H1 (cell line): ENCODE measurements around the gene MYLK4. TPM values are rescaled to one million over a fixed set of nuclear protein-coding genes. Genes with fewer than 3 reads are reported as not detected.

Experiments
- CTCF ChIA-PET: fragments of 300-600 bp; sonication (Branson Sonifier 250); formaldehyde crosslinking; loops from one replicate; lab custom pipeline; 2021; ENCODE audit not compliant: partially characterized antibody; lab: Charles Lee
- POLR2A ChIA-PET: fragments of 300-600 bp; sonication (Branson Sonifier 250); formaldehyde crosslinking; loops from one replicate; lab custom pipeline; 2021; ENCODE audit warnings: inconsistent platforms; ENCODE audit not compliant: partially characterized antibody; lab: Charles Lee
- DNase-seq, 2 experiments: peaks; one replicate each; pipeline versions ENCODE4 v3.0.0 to v3.0.0-alpha.2; 2010 to 2022; ENCODE audit warnings: low spot score in 2 of 2, low read depth in 1 of 2, mixed read lengths in 1 of 2
- FAIRE-seq: peaks from 2 replicates; lab custom pipeline; 2011; peaks lifted over from hg19 to GRCh38; lab: Jason Lieb, UNC
- H2AFZ ChIP-seq: 2 replicates; pipeline ENCODE4 v1.8.1; 2012; ENCODE audit warnings: low read length, inconsistent platforms
- H2AK5ac ChIP-seq: 2 replicates; pipeline ENCODE4 v1.6.1; 2013; ENCODE audit warnings: low read depth, low read length
- H2BK120ac ChIP-seq: replicated peaks from 2 replicates; pipeline ENCODE3; 2013; ENCODE audit warnings: low read depth, low read length, inconsistent platforms
- H2BK12ac ChIP-seq: 2 replicates; pipeline ENCODE4 v1.6.1; 2013; ENCODE audit warnings: low read depth, low read length
- H2BK15ac ChIP-seq: 2 replicates; pipeline ENCODE4 v1.6.1; 2013; ENCODE audit warnings: low read length
- H2BK20ac ChIP-seq: 2 replicates; pipeline ENCODE4 v1.6.1; 2013; ENCODE audit warnings: low read length
- H2BK5ac ChIP-seq: 2 replicates; pipeline ENCODE4 v1.6.1; 2013; ENCODE audit warnings: low read depth, low read length
- H3K14ac ChIP-seq: 2 replicates; pipeline ENCODE4 v1.6.1; 2013; ENCODE audit warnings: inconsistent platforms; ENCODE audit not compliant: insufficient read length
- H3K18ac ChIP-seq: 2 replicates; pipeline ENCODE4 v1.6.1; 2013; ENCODE audit warnings: low read length; ENCODE audit errors: extremely low read depth
- H3K23ac ChIP-seq: 2 replicates; pipeline ENCODE4 v1.6.1; 2013; ENCODE audit warnings: inconsistent platforms; ENCODE audit not compliant: insufficient read length
- H3K23me2 ChIP-seq: 2 replicates; pipeline ENCODE4 v1.6.1; 2013; ENCODE audit warnings: low read depth, low read length
- H3K27ac ChIP-seq: 2 replicates; pipeline ENCODE4 v1.6.1; 2011; ENCODE audit warnings: low read depth, low read length, inconsistent platforms
- H3K27me3 ChIP-seq, 4 experiments: replicated peaks in 1 of 4; 1 replicate in 1 of 4; 2 replicates in 3 of 4; pipeline versions ENCODE4 v1.6.1 to v1.8.1; 2011 to 2013; ENCODE audit warnings: low read length in 3 of 4, mild to moderate bottlenecking in 3 of 4, inconsistent platforms in 2 of 4, mixed read lengths in 2 of 4, moderate library complexity in 1 of 4; ENCODE audit not compliant: control insufficient read depth in 3 of 4, insufficient read depth in 3 of 4; ENCODE audit errors: extremely low read depth in 1 of 4
- H3K36me3 ChIP-seq, 4 experiments: 2 replicates each; pipeline versions ENCODE4 v1.6.1 to v1.8.1; 2011 to 2013; ENCODE audit warnings: mild to moderate bottlenecking in 4 of 4, low read length in 3 of 4, moderate library complexity in 2 of 4, control low read depth in 1 of 4, inconsistent platforms in 1 of 4; ENCODE audit not compliant: insufficient read depth in 4 of 4, control insufficient read depth in 2 of 4
- H3K4ac ChIP-seq: replicated peaks from 2 replicates; pipeline ENCODE3; 2013; ENCODE audit warnings: low read length, low read depth, mixed read lengths, inconsistent platforms; ENCODE audit not compliant: insufficient read length
- H3K4me1 ChIP-seq, 4 experiments: replicated peaks in 1 of 4; 1 replicate in 1 of 4; 2 replicates in 3 of 4; pipeline versions ENCODE4 v1.6.1 to v1.8.1; 2011 to 2013; ENCODE audit warnings: low read length in 3 of 4, inconsistent platforms in 2 of 4, mixed read lengths in 1 of 4; ENCODE audit not compliant: insufficient read depth in 4 of 4, control insufficient read depth in 3 of 4
- H3K4me2 ChIP-seq, 2 experiments: 2 replicates each; pipeline versions ENCODE4 v1.6.1 to v1.8.1; 2011 to 2013; ENCODE audit warnings: low read depth in 2 of 2, low read length in 2 of 2, control low read depth in 1 of 2, inconsistent platforms in 1 of 2, mild to moderate bottlenecking in 1 of 2; ENCODE audit not compliant: insufficient read depth in 1 of 2
- H3K4me3 ChIP-seq, 4 experiments: fragments of 200-600, 300-600 bp in 1 of 4; sonication (generic), shearing (Covaris generic), sonication (Bioruptor Twin) in 1 of 4; 2 replicates each; pipeline versions ENCODE4 v1.5.1 to v1.8.1; 2011 to 2016; ENCODE audit warnings: low read length in 4 of 4, low read depth in 3 of 4, control low read depth in 2 of 4, inconsistent platforms in 2 of 4, mild to moderate bottlenecking in 2 of 4, mixed read lengths in 1 of 4, moderate library complexity in 1 of 4; ENCODE audit not compliant: insufficient read depth in 2 of 4; ENCODE audit errors: extremely low read depth in 1 of 4
- H3K56ac ChIP-seq: replicated peaks from 2 replicates; pipeline ENCODE3; 2013; ENCODE audit warnings: low read depth, mild to moderate bottlenecking, mixed read lengths, low read length, inconsistent platforms; ENCODE audit not compliant: insufficient read length
- H3K79me1 ChIP-seq: 2 replicates; pipeline ENCODE4 v1.6.1; 2013; ENCODE audit warnings: low read depth, low read length, control low read depth
- H3K79me2 ChIP-seq, 2 experiments: 2 replicates each; pipeline versions ENCODE4 v1.6.1 to v1.8.1; 2012 to 2013; ENCODE audit warnings: low read length in 2 of 2, mild to moderate bottlenecking in 2 of 2, inconsistent platforms in 1 of 2; ENCODE audit not compliant: insufficient read depth in 2 of 2, control insufficient read depth in 1 of 2
- H3K9ac ChIP-seq, 4 experiments: replicated peaks in 1 of 4; 1 replicate in 1 of 4; 2 replicates in 3 of 4; pipeline versions ENCODE4 v1.6.1 to v1.8.1; 2011 to 2013; ENCODE audit warnings: low read depth in 3 of 4, low read length in 3 of 4, control low read depth in 2 of 4, mild to moderate bottlenecking in 2 of 4, moderate library complexity in 2 of 4, inconsistent platforms in 1 of 4; ENCODE audit errors: extremely low read depth in 1 of 4
- H3K9me3 ChIP-seq, 2 experiments: 2 replicates each; pipeline versions ENCODE4 v1.6.1 to v1.8.1; 2012 to 2013; ENCODE audit warnings: mild to moderate bottlenecking in 2 of 2, moderate library complexity in 2 of 2, control low read depth in 1 of 2, inconsistent platforms in 1 of 2, low read depth in 1 of 2, low read length in 1 of 2, mixed read lengths in 1 of 2; ENCODE audit not compliant: insufficient read depth in 2 of 2
- H4K20me1 ChIP-seq, 2 experiments: replicated peaks in 1 of 2; 2 replicates each; pipeline versions ENCODE3 to v1.8.1; 2011 to 2013; ENCODE audit warnings: inconsistent platforms in 2 of 2, low read length in 2 of 2, mild to moderate bottlenecking in 1 of 2; ENCODE audit not compliant: insufficient read depth in 2 of 2, control insufficient read depth in 1 of 2
- H4K5ac ChIP-seq: 2 replicates; pipeline ENCODE4 v1.6.1; 2013; ENCODE audit warnings: low read length, low read depth, mixed read lengths, inconsistent platforms; ENCODE audit not compliant: insufficient read length
- H4K8ac ChIP-seq: 2 replicates; pipeline ENCODE4 v1.8.0; 2013; ENCODE audit warnings: mild to moderate bottlenecking, moderate library complexity, low read length, inconsistent platforms; ENCODE audit not compliant: insufficient read depth; ENCODE audit errors: extremely low read depth
- H4K91ac ChIP-seq: replicated peaks from 2 replicates; pipeline ENCODE3; 2013; ENCODE audit warnings: low read length, mixed read lengths, inconsistent platforms; ENCODE audit not compliant: insufficient read length
- BCL11A ChIP-seq, 2 experiments: IDR thresholded peaks; one replicate each; pipeline ENCODE4 v1.6.1; 2011; ENCODE audit warnings: low read depth in 2 of 2, low read length in 2 of 2, mild to moderate bottlenecking in 2 of 2
- CEBPB ChIP-seq: IDR thresholded peaks from 2 replicates; pipeline ENCODE4 v1.6.1; 2012; ENCODE audit warnings: low read depth, low read length
- JUN ChIP-seq: IDR thresholded peaks from 2 replicates; pipeline ENCODE4 v1.6.1; 2011; ENCODE audit warnings: low read depth, mild to moderate bottlenecking, improper control_type of control experiment, low read length
- JUND ChIP-seq: IDR thresholded peaks from 2 replicates; pipeline ENCODE4 v1.6.1; 2011; ENCODE audit warnings: mild to moderate bottlenecking, improper control_type of control experiment, low read length
- NANOG ChIP-seq: IDR thresholded peaks from 2 replicates; pipeline ENCODE4 v1.6.1; 2011; ENCODE audit warnings: low read length, low read depth, mild to moderate bottlenecking, inconsistent platforms; ENCODE audit not compliant: insufficient read depth, poor library complexity, severe bottlenecking
- POLR2A ChIP-seq, 2 experiments: IDR thresholded peaks; 1 replicate in 1 of 2; 2 replicates in 1 of 2; pipeline ENCODE4 v1.6.1; 2011; ENCODE audit warnings: low read depth in 2 of 2, low read length in 2 of 2, mild to moderate bottlenecking in 2 of 2; ENCODE audit errors: control extremely low read depth in 1 of 2
- RNF2 ChIP-seq: fragments of 200-900, 300-1000 bp; sonication (generic); IDR thresholded peaks from 2 replicates; pipeline ENCODE4 v1.7.1; 2016; ENCODE audit warnings: borderline replicate concordance, low read depth, mild to moderate bottlenecking, antibody characterized with exemption, low read length; ENCODE audit not compliant: poor library complexity, severe bottlenecking; ENCODE audit errors: missing control alignments
- SAP30 ChIP-seq: fragments of 300-600 bp; sonication (generic); IDR thresholded peaks from 2 replicates; pipeline ENCODE4 v1.7.1; 2012; ENCODE audit warnings: low read length, moderate library complexity, mild to moderate bottlenecking, inconsistent platforms; ENCODE audit not compliant: insufficient read depth, insufficient replicate concordance
- SIX5 ChIP-seq: IDR thresholded peaks from 2 replicates; pipeline ENCODE4 v1.6.1; 2011; ENCODE audit warnings: mild to moderate bottlenecking, low read depth, low read length
- SP2 ChIP-seq: IDR thresholded peaks from 2 replicates; pipeline ENCODE4 v1.6.1; 2012; ENCODE audit warnings: mild to moderate bottlenecking, low read length, inconsistent platforms
- SRF ChIP-seq: IDR thresholded peaks from 2 replicates; pipeline ENCODE4 v1.6.1; 2011; ENCODE audit warnings: mild to moderate bottlenecking, low read depth, low read length, moderate library complexity
- WGBS, 2 experiments: shearing (Covaris generic) in 1 of 2; methylation state at CpG; one replicate each; pipeline versions ENCODE4 v1.1.6 to v1.1.7; 2013 to 2015; ENCODE audit warnings: low lambda C conversion rate in 2 of 2, mixed read lengths in 2 of 2, inconsistent platforms in 1 of 2, low coverage in 1 of 2, missing lambda C conversion rate in 1 of 2; ENCODE audit not compliant: insufficient replicate concordance in 2 of 2, insufficient coverage in 1 of 2, insufficient read length in 1 of 2; ENCODE audit errors: extremely low coverage in 1 of 2, missing lambda C conversion rate in 1 of 2; 5-methylcytosine and 5-hydroxymethylcytosine counted together
- polyA plus RNA-seq, 7 experiments: library from polyadenylated mRNA; depleted of rRNA in 3 of 7; stranded (reverse) in 5 of 7; unstranded in 2 of 7; fragments of >200 nt in 5 of 7; fragments of 200-250 nt in 2 of 7; gene quantifications; 1 replicate in 5 of 7; 2 replicates in 1 of 7; 4 replicates in 1 of 7; pipeline versions ENCODE4 v1.2.1 to v1.2.3, GENCODE V29; 2011 to 2013; ENCODE audit warnings: missing spikeins in 2 of 7, mixed read lengths in 2 of 7
- total RNA-seq: library from RNA; stranded (reverse); fragmentation: NEBNext Ultra II Directional; extraction: Animal tissue kit (Norgen Biotek cat#: 25700); gene quantifications from 2 replicates; pipeline ENCODE4 v1.2.1, GENCODE V29; 2021
- TF ChIP-seq, protein P1 (sequence below): IDR thresholded peaks from 2 replicates; pipeline ENCODE4 v1.6.1; 2012; ENCODE audit warnings: inconsistent platforms

The MYLK4 gene
- total and polyA plus RNA-seq, 2 of the 8 experiments (the other 6 are each of a cell fraction or from before 2014, with no cell fraction given), result 0.11 to 0.17 TPM

DNA sequence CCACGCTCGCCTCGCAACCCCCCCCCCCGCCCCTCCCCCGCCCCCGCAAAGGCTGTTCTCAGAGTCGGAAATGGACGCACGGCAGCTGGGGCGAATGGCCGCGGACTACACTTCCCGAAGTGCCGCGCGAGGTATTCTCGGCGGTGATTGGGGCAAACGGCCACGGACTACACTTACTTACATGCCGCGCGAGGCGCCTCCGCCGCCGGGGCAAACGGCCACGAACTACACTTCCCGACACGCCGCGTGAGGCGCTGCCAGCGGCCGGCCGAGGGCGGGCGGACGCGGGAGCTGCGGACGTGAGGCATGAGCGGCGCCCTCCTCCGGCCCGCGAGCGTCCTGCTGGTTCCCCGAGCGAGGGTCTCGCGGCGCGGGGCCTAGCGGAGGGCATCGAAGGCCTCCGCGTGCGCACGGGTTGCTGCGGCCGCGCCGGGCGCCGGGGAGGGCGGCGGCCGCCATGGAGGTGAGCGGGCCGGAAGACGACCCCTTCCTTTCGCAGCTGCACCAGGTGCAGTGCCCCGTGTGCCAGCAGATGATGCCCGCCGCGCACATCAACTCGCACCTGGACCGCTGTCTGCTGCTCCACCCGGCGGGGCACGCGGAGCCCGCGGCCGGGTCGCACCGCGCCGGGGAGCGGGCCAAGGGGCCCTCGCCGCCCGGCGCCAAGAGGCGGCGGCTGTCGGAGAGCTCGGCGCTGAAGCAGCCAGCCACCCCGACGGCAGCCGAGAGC lies 14.6 kb upstream of the MYLK4 start, which contains the start of gene WRNIP1:
Gene WRNIP1 (plus strand): TSS at position 228 of the 730 bp plus-strand sequence. CDS start 230 bp downstream, at position 458.
- Histone ChIP-seq H3K79me1 (peaks cover 18% of the 10 kb centered on the region), H3K4me1 (peaks cover 0 to 11% (median 8%) of the 10 kb centered on the region in 4 experiments; a peak in 4 of 7 replicates), H2BK15ac (no peak within 1 kb of the TSS), H2AK5ac (no peak within 1 kb of the TSS), H3K4me3 (peak within 1 kb of the TSS; percentile 81 to 94 (median 84)), H3K27me3 (no peaks in the 10 kb centered on the region), H3K23ac (no peak within 1 kb of the TSS), H2BK12ac (no peak within 1 kb of the TSS), H3K14ac (no peak within 1 kb of the TSS), H3K79me2 (peaks cover 16 to 43% of the 10 kb centered on the region in 2 experiments), H3K9ac (peak within 1 kb of the TSS; percentile 68 to 87 (median 77); a peak in 6 of 7 replicates), H3K4ac (no peak within 1 kb of the TSS), H4K8ac (peak within 1 kb of the TSS; percentile 90), H4K91ac (peak within 1 kb of the TSS; percentile 47), H2AFZ (peak within 1 kb of the TSS; percentile 35), H4K20me1 (peaks cover 14 to 20% of the 10 kb centered on the region in 2 experiments), H3K23me2 (peaks cover 11% of the 10 kb centered on the region), H3K27ac (peak within 1 kb of the TSS; percentile 40), H2BK120ac (no peak within 1 kb of the TSS), H3K36me3 (peaks cover 0 to 6% (median 0%) of the 10 kb centered on the region in 4 experiments; a peak in 1 of 8 replicates), H3K18ac (peak within 1 kb of the TSS; percentile 72), H2BK5ac (no peak within 1 kb of the TSS), H3K9me3 (no peaks in the 10 kb centered on the region), H3K56ac (peak within 1 kb of the TSS; percentile 57), H2BK20ac (no peak within 1 kb of the TSS), H4K5ac (peak within 1 kb of the TSS; percentile 47), H3K4me2 (peak within 1 kb of the TSS; percentile 83 to 88)
- ChIA-PET CTCF (interaction anchor here (0.6 to 7.4 kb wide), 4 partner anchors 9 to 27 kb away, joined by 3 to 66 read pairs (median 3); partner anchors contain the start of gene MYLK4), POLR2A (interaction anchor here (1.0 to 5.6 kb wide), 7 partner anchors 12 to 223 kb away, joined by 4 to 21 read pairs (median 4); partner anchors contain the start of gene SERPINB1)
- WGBS, 2 experiments, result 4% methylated on average over 43 of the region's 104 CpGs; no CpG with 5 or more reads in 1 of the 2 experiments
- FAIRE-seq (no peak), DNase-seq (peak; percentile 92 to 95)
- no peak for TF ChIP-seq BCL11A (IDR thresholded peaks at IDR 0.05; ENCODE audit: low read depth in 2 of 2, low read length in 2 of 2)
- TF ChIP-seq RNF2, result no peak
- no peak for TF ChIP-seq SAP30
- peak; percentile 76 for TF ChIP-seq SIX5
- no peak for TF ChIP-seq NANOG
- TF ChIP-seq JUND, result no peak
- TF ChIP-seq, protein P1, sequence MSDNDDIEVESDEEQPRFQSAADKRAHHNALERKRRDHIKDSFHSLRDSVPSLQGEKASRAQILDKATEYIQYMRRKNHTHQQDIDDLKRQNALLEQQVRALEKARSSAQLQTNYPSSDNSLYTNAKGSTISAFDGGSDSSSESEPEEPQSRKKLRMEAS, result peak; percentile 90
- TF ChIP-seq JUN, result 0 out of 2 replicates have a peak, but pooled peaks have one; percentile 14
- TF ChIP-seq SP2, result no peak
- no peak for TF ChIP-seq SRF
- no peak for TF ChIP-seq POLR2A (IDR thresholded peaks at IDR 0.05; ENCODE audit: control extremely low read depth in 1 of 2, low read depth in 2 of 2, low read length in 2 of 2)
- TF ChIP-seq CEBPB, result no peak
